Lower leg skin (tissue), 3 donors: Measurements from ENCODE around the gene RRP9.

Source experiments
- POLR2A ChIP-seq, 2 donors: fragments of 450-650 bp; IDR thresholded peaks; one replicate each; pipeline ENCODE4 v1.6.1; 2016 to 2017; ENCODE audit warnings: antibody characterized with exemption in 2 of 2, mild to moderate bottlenecking in 1 of 2, moderate library complexity in 1 of 2
- TF ChIP-seq, protein P1 (sequence below), 3 donors: fragments of 450-650 bp; IDR thresholded peaks; one replicate each; pipeline ENCODE4 v1.5.1; 2016; ENCODE audit warnings: antibody characterized with exemption in 3 of 3, mild to moderate bottlenecking in 3 of 3, moderate library complexity in 2 of 3

DNA sequence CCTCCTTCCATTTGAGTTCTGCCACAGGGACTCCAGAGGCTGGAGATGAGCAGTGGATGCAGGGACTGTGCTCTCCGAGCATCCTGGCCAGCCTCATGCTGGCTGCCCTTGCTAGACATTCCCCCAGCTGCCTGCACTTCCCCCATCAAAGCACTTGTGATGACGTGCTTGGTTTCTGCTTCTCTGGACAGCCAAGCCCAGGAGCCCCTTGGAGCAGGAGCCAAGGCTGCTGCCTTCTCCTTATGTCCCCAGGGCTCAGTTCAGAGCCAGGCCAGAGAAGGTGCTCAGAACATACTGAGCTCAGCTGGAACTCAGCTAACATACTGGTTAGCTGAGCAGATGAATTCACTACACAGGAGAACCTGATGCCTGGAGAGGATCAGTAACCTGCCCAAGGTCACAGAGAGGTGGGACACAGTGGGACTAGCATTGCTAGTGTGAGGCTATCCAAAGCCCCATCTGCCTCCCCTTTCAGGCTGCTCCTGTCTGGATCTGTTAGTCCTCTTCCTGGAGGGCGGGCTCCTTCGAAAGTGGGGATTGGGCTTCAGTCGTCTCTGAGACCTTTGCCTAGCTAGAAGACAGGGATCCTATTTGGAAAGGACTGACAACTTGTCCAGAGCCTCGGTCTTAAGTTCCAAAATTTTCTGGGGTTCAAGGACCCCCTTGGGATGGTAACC lies 21.3 kb upstream of the RRP9 start:
- TF ChIP-seq, protein P1, sequence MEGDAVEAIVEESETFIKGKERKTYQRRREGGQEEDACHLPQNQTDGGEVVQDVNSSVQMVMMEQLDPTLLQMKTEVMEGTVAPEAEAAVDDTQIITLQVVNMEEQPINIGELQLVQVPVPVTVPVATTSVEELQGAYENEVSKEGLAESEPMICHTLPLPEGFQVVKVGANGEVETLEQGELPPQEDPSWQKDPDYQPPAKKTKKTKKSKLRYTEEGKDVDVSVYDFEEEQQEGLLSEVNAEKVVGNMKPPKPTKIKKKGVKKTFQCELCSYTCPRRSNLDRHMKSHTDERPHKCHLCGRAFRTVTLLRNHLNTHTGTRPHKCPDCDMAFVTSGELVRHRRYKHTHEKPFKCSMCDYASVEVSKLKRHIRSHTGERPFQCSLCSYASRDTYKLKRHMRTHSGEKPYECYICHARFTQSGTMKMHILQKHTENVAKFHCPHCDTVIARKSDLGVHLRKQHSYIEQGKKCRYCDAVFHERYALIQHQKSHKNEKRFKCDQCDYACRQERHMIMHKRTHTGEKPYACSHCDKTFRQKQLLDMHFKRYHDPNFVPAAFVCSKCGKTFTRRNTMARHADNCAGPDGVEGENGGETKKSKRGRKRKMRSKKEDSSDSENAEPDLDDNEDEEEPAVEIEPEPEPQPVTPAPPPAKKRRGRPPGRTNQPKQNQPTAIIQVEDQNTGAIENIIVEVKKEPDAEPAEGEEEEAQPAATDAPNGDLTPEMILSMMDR (IDR thresholded peaks at IDR 0.05): no peak
- no peak for TF ChIP-seq POLR2A (IDR thresholded peaks at IDR 0.05)
